Activated CD4-positive, alpha-beta T cell treated with anti-CD3 and anti-CD28 coated beads for 1 hour (primary cell): ENCODE results near the gene SETD3.

Experiments used
- DNase-seq: peaks from one replicate; pipeline ENCODE4 v3.0.0-alpha.2; 2020

The SETD3 gene

DNA sequence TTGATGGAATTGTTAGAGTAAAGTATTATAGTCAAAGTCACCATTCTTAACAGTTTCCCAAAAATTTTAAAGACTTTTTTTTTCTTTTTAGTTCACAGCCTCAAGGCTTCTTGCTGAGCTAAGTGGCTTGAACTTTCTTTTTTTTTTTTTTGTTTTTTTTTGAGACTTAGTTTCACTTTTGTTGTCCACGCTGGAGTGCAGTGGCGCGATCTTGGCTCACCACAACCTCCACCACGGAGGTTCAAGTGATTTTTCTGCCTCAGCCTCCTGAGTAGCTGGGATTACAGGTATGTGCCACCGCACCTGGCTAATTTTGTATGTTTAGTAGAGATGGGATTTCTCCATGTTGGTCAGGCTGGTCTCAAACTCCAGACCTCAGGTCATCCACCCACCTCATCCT lies 92.8 kb downstream of the SETD3 start:
- DNase-seq = no peak

DNA sequence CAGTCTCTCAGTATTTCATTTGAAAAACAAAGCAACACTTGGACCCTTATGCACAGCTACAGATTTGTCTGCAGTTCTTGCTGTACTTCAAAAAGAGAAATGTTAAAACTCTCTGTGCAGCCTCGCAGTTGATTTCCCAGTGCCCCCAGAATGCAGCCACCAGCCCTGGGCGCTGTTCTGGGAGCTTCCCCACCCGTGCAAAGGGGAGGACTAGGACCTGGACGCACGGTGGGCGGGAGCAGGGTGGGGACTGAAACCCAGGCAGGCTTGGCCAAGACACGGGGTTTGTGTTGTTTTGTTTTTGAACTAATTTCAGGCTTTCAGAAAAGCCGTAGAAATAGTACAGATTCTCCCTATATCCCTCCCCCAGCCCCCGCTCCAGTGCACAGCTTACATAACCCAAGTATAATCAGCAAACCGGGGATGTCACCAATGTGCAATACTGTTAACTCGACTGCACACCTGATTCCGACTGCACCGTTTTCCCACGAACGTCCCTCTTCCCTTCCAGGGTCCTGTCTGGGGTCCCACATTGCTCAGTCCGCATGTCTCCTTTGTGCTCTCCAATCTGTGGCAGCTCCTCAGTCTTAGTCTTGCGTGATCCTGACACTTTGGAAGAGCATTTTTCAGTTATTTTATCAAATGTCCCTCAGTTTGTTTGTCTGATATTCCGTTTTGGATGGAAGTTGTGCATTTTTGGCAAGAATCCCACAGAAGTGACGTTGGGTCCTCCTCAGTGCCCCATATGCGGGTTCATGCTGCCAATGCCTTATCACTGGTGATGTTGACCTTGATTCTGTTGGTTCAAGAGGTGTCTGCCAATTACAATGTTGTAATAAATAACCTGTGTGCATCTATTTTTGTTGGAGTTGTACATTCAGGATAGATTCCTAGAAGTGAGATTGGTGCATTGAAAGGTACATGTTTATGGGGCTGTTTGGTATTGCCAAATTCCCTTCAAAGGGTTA lies 95.9 kb downstream of the SETD3 start:
- DNase-seq = no peak

DNA sequence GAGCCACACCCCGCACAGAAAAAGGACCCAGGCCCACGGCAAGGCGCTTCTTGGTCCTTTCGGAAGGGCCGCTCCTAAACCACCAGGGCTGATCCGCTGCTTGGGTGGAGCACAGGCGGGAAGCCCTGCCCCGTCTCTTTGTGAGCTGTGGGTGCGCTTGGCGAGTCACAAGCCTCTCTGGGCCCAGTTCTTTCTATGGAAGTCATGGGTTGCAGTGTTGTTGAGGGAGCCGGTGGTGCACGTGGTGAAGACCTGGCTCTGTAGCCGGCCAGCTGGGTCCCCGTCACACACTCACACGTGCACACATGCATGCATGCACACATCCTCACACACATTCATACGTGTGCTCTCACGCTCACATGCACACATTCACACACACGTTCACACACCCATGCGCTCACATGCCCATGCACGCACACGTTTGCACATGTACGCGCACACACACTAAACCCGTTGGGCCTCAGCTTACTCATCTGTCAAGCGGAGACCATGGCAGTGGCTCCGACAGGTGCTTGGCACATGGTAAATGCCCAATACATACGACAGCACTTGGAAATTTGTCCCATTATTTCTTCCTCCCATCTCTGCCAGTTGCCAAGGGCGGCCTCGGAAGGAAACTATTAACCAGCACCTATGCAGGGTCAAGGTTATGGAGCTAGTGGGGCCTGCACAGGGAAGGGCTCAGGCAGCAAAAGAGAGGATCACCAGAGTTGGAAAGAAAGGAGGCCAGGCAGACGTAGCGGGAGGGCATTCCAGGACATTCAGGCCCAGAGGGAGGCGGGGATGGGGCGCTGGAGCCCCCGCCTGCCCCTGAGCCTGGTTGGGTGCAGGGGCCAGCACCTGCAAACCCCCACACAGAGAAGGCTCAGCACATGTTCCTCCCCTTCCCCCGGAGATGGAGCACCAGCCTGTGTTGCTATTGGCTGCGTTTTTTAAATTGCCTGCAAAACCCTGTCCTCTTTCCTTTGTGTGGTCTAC lies 96.9 kb downstream of the SETD3 start:
- DNase-seq = no peak

DNA sequence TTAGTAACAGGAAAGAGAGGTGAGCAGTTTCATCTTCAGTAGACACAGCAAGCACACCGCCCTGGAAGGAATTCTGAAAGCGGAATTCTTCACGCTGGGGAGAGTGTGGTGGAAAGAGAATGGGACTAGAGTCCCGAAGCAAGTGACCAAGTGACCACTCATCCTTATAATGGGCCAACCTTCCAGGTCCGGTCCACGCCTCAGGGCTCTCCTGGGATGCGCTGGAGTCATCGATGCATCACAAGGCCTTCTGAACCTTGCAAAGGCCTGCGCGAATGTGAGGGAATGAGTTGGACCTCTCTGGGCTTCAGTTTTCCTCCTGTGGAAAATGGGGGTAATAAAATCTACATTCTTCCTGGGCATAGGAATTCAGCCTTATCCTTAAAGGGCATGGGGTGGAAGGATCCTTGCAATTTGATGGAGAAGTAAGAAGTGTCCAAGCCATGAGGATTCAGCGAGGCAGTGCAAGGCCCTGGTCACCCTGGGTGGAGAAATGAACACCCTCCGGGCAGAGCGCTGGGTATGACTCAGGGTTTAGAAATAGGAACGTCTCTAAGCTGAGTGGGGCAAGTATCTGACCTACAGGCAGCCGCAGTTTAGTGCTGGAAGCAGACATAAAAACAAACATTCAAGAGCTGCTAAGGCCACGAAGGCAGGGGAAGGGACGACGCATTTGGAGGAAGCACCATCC lies 97.7 kb downstream of the SETD3 start:
- DNase-seq = no peak

DNA sequence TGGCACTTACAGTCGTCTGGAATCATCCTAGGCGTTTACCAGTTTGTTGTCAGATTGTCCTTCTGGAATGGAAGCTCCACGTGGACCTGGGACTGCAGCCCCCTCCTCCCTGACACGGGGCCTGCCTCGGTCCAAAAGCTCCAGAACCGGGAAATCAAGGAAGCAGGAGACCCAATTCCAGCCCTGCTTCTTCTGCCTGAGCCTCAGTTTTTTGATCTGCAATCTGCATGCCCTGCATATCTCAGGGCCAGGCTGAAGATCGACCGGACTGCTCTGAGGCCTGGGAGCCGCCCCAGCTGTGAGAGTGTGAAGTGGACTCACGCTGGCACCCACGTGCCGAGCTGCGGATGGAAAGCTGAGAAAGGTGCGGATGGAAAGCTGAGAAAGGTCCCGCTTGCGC lies 98.6 kb downstream of the SETD3 start:
- DNase-seq = no peak

DNA sequence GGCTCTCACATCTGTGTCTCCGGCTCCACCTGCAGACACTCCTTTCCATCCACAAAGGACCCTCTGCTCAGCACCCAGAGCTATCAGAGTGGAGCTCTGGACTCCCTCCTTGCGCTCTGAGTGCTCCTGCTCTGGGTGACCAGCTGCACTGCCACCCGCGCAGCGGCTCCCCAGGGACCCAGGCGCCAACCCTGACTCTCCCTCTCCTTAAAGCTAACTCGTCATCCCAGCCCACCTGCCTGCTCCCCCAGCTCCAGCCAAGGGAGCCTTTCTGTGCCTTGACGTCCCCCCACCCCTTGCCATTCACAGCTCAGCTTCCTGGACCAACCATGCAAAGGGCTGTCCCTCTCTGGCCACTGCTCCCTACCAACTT lies 99.0 kb downstream of the SETD3 start:
- DNase-seq = no peak

DNA sequence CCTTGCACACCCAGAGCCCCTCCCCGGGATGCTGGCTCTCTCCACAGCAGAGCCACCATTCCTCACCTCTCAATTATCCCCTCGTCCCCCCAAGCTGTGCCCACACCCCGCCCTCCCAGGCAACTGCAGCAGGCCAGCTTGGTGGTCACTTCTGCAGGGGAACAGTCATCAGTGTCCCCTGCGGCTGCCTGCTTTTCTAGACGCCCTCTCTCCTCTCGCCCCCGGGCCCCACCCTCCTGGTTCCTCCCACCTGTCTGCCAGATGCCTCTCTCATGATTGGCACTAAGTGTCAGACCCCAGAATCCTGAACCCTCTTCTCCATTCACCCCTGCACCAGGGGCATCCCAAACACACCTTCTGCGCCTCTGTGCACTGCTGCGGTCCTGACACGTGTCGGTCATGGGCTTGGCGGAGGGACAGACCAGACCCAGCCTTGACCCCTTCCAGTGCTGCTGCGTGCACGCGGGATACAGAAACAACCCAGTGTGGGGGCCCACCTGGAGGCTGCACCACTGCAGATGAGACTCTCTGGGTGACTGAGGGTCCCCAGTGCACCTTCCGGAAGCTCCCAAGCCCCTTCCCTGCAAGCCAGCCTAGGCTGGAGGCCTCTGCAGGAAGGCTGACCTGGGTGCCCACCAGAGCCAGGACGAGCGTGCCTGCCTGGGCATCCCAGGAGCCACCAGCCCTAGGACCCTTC lies 99.5 kb downstream of the SETD3 start:
- no peak for DNase-seq

DNA sequence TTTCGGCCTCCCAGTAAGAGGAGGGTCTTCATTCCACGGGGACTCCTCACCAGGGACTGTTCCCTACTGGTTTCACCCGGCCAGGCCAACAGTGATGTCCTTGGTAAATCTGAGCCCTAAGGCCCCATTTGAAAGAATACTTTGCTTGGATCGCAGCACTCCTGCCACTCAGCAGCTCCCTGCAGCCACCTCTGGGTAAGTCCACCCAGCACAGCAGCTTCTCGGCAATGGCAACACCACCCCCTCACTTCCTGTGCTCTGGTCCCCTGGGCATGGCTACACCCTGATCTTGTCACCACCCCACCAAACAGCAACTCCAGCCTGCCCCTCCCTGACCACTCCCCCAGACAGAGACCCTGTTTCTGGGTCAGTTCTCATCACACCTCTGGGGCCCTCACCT lies 100.3 kb downstream of the SETD3 start:
- DNase-seq = no peak

DNA sequence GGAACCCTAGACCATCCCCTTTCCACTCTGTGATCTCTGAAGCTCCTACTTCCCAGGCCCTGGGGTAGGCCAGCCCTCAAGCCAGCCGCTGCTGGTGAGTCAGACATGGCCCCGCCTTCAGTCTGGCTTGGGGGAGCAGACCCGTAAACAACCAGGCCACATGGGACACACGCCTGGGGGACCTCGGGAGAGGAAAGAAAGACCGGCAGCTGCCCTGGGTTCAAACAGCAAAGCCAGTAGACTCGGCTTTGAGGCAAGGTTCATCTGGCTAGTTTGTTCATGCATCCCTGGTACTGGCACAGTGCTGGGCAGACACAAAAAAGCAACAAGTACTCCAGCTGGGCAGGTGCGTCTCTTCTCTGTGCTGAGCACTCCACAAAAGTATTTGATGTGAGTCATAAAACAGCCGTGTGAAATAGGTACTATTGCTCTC lies 101.9 kb downstream of the SETD3 start:
- DNase-seq = no peak

DNA sequence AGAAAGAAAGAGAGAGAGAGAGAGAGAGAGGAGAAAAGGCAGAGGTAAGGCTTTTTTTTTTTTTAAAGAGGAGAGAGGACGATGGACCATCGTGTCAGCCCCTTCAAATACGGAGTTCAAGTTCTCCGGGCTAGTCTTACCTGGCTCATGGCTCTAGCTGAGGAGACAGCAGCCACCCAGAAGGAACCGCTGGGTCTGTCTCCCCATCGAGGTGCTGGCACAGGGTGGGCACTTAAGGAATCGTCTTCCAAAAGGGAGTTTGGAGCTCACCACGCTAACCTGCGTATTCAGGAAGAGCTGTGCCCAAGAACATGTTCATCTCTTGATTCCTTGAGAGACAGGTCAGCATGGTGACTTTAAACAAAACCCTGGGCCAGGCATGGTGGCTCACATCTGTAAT lies 102.7 kb downstream of the SETD3 start:
- no peak for DNase-seq

DNA sequence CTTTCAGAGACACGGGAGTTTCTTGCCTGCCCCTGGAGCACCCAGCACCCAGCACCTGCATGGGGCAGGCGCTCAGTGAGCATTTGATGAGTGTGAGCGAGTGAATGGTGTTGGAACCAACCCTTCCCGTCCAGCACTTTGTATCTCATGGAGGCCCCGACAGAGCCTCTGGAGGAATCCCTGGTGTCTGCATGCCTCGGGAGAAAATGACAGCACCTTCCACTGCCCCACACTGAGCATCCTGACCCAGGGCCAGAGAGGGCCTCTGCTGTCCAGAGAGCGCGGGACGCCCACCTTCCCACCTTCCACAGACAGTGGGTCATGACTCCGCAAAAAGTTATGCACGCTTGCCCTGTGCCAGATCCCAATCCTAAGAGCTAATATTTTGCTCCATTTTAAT lies 105.7 kb downstream of the SETD3 start:
- no peak for DNase-seq

DNA sequence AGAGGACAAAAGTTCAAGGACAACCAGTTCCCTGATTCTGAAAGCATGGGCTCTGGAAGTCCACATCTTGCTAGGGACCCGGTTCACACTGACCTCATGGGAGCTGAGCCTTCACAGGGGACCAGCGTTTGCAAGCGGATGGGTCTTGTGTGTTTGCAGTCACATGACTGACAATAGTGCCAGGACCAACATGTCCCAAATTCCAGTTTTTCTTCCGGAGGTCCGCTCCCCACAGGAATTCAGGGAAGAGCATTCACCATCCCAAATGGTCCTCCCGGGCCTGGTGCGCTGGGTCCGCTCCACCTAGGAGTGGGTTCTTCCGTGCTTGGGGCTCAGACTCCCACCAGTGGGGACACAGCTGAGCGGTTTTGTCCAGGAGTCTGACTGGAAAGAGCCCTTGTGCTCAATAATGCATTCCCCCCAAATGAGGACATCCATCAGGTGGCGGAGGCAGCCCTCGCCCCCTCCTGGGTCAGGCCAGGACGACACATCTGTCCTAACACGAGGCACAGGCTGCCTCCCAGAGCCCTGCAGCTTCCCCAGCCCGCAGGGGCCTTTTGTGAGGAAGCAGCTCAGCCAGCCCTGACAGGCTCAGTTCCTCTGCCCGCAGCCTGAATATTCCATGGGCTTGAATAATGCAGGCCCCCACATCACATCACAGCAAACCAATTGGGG lies 116.9 kb downstream of the SETD3 start:
- DNase-seq = no peak

DNA sequence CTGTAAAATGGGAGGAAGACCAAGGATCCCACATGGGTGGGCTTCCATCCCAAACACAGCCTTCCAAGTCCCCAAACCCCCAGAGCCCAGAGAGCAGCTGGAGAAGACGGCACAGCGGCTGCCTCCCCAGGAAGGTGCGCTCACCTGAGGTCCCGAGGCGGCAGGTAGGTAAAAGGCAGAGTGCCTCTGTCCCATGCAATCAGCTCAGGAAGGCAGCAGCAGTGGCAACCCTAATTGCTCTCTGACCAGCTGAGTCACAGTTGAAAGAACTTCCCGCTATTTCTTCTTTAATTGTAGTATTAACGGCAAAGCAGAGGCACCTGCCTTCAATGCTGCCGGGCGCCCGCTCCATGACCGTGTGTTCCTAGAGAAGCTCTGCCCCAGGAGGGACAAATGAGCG lies 117.6 kb downstream of the SETD3 start:
- DNase-seq = no peak

DNA sequence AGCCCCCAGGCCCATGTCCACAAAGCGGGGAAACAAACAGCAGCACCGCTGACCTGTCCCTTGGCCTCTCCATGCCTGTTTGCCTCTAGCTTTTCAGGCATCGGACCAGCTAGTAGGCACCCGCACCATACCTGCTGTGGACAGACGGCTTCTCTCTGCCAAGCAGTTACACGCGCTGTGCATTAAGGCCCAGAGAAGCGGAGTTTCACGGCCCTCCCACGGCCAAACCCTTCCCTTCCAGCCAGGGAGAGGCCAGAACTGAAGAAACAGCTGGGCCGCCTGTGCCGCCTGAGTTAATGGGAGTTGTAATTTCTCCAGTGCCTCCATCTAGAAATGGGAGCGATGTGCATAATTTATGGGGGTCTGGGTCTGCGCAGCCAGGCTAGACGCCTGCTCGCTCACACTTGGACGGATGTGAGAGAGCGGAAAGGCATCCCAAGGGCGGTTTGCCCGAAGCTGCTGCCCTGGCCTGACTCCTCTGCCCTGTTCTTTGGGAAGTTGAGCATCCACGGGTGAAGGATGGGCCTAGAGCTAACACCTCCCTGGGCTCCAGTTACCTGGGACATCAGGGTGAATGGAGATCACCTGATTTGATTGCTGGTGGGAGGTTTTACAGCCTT lies 119.0 kb downstream of the SETD3 start:
- DNase-seq = no peak

DNA sequence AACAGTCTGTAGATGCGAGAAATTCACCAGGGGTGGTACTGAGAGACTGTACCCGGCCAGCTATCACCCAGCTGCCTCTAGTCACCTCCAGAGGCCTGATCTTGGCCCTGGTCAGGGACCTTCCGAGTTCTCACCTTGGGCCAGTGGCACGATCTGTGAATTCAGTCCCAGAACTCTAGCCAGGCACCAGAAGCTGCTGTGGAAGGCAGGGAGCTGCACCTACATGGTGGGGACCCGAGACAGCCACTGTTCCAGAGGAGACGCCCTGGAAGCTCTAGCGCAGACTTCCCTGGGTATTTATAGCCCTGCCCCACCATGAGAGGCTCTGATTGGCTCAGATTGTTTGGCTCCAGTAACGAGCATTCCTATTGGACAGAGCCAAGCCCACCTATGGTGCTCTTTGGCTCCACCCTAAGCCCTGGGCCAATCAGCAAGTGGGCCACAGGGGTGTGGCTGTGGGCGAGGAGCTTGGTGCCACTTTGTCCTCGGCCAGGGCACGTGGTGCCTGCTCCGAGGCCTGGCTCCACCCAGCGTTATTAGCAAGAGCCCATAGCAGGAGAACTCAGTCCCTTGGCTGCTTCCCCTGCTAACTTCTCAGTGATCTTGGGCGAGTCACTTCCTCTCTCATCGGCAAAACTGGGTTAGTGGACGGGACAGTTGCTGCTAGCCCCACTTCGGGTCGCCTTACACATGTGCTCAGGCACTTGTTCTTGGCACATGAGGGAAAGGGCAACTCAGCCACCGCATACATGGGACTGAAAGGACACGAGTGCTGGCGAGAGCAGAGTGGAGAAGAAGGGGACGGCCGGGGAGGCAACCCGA lies 119.7 kb downstream of the SETD3 start:
- no peak for DNase-seq

DNA sequence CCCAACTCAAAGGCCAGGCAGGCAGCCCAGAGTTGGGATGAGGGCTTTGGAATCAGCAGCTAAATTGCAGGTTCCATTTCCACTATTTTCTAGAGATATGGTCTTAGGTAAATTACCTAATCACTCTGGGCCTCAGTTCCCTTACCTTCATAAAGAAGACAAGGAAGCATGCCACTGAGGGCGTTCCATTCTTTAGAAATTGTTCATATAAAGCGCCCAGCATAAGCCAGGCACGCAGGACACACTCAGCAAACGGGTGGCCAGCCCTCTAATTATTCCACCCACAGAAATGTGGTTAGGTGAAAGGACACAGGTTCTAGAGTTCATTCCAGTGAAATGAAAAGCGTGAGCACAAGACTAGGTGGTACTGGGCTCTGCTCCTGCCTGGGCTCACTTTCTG lies 120.8 kb downstream of the SETD3 start:
- DNase-seq = no peak

DNA sequence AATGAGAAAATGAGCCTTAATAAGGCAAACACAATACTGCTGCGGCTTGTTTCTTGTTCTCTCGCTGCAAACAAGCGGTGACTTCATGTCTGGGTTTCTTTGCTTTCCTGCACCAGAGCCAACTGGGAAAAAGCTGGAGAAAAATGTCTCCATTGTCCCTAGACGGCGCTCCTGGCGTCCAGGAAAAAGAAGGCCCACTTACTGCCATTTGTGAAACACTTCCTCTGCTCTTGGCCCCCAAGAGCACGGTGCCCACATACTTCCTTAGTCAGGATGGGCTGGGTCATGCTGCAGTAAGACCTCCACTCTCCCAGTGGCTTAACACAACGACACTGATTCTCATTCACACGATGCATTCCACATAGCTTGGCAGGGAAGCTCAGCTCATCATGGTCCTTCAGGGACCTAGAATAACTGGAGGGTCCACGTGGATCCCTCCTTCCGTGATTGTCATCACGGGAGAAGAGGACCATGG lies 122.7 kb downstream of the SETD3 start:
- DNase-seq = no peak

DNA sequence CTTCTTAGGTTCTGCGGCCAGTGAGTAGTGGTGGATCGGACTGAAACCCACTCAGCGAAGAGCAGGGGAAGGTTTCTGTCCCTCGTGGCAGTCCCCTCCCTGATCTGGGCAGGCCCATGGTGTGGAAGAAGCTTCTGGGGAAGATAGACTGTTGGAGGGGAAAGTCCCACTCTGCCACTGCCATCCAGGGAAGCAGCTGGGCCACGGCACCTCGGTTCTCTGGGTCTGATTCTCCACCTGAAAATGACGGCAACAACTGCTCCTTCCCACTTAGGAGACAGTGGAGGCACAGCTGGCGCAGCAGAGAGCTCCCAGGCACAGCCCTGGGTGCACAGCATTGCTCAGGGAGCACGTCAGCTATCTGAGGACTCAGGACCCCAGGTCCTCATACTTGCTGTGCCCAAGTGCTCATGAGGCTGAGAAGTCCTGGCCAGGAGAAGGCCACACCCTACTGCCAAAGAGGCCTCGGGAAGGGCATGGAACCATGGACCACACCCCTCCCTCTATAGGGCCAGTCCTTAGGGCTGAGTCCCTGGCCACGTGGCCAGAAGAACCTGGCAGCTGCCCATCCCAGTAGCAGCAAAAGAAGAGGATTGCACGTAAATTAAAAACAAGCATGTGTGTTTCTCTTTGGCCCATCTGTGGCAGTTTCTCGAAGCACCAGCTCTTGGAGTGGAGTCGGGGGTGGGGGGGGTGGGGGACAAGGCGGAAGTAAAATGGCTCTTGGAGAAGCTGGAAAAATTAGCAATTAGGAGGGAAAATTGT lies 123.3 kb downstream of the SETD3 start:
- no peak for DNase-seq

DNA sequence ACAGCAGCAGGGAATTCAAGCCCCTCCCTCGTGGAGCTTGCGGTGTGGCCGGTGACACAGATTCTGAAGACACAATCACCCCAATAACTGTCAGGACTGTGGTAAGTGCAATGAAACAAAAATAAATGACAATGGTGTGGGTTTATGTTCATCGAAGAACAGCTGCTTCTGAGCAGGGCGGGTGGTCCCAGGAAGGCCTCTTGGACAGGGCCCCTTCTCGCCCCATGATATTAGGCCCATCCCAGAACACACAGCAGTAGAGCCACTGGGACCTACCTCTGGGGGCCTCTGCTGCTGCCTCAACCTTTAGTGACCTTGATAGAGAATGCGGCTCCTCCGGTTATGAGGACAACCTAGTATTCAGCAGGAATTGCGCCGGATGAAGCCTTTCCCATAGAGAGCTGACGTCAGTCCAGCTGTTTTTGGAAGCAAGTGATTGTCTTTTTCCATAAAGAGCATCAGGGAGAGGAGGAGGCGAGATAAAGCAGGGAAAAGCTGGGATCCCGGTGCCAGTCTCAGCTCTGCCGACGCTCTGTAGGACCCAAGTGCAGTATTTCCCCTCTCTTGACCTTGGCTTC lies 124.5 kb downstream of the SETD3 start:
- no peak for DNase-seq
